Smooth muscle cell (in vitro differentiated cells): ENCODE results near the gene EIF4G3. TPM values are rescaled to one million over a fixed set of nuclear protein-coding genes. Genes with fewer than 3 reads are reported as not detected.

ENCODE experiments used
- DNase-seq: peaks from one replicate; lab custom pipeline; 2025; ENCODE audit not compliant: unreplicated experiment; lab: John Stamatoyannopoulos, UW
- H2AFZ ChIP-seq: fragments of 200-600 bp; sonication (generic); 2 replicates; pipeline ENCODE4 v1.6.0; 2016; ENCODE audit warnings: antibody characterized with exemption, low read depth, mild to moderate bottlenecking
- H3F3A ChIP-seq: fragments of 200-600 bp; sonication (generic); 2 replicates; pipeline ENCODE4 v1.6.0; 2017; ENCODE audit warnings: antibody characterized with exemption, low read depth
- H3K27ac ChIP-seq: fragments of 200-600 bp; sonication (generic); 2 replicates; pipeline ENCODE4 v1.5.1; 2016; ENCODE audit warnings: low read depth, mild to moderate bottlenecking
- H3K27me3 ChIP-seq: fragments of 200-600 bp; sonication (generic); 2 replicates; pipeline ENCODE4 v1.6.1; 2016; ENCODE audit warnings: low read depth, mild to moderate bottlenecking
- H3K36me3 ChIP-seq: fragments of 200-600 bp; sonication (generic); 2 replicates; pipeline ENCODE4 v1.5.1; 2016; ENCODE audit warnings: low read depth
- H3K4me1 ChIP-seq: fragments of 200-600 bp; sonication (generic); 2 replicates; pipeline ENCODE4 v1.5.1; 2016; ENCODE audit warnings: low read depth
- H3K4me2 ChIP-seq: fragments of 200-600 bp; sonication (generic); 2 replicates; pipeline ENCODE4 v1.6.0; 2016; ENCODE audit warnings: mild to moderate bottlenecking
- H3K4me3 ChIP-seq: fragments of 200-600 bp; sonication (generic); 2 replicates; pipeline ENCODE4 v1.5.1; 2016; ENCODE audit warnings: mild to moderate bottlenecking
- H3K79me2 ChIP-seq: fragments of 200-600 bp; sonication (generic); 2 replicates; pipeline ENCODE4 v1.6.0; 2016; ENCODE audit warnings: low read depth, mild to moderate bottlenecking
- H3K9ac ChIP-seq: fragments of 200-600 bp; sonication (generic); 2 replicates; pipeline ENCODE4 v1.6.0; 2016; ENCODE audit warnings: low read depth
- H3K9me3 ChIP-seq: fragments of 200-600 bp; sonication (generic); replicated peaks from 2 replicates; pipeline ENCODE4 v1.5.1; 2016; ENCODE audit warnings: low read depth
- H4K20me1 ChIP-seq: fragments of 200-600 bp; sonication (generic); 2 replicates; pipeline ENCODE4 v1.6.0; 2016; ENCODE audit warnings: low read depth
- CTCF ChIP-seq: fragments of 200-600 bp; sonication (generic); IDR thresholded peaks from 2 replicates; pipeline ENCODE4 v1.5.1; 2017; ENCODE audit warnings: borderline replicate concordance, mild to moderate bottlenecking, antibody characterized with exemption; ENCODE audit not compliant: insufficient read depth, poor library complexity, severe bottlenecking
- WGBS: methylation state at CpG from one replicate; pipeline ENCODE4 v1.1.7; 2016; ENCODE audit warnings: low lambda C conversion rate; 5-methylcytosine and 5-hydroxymethylcytosine counted together
- polyA plus RNA-seq: library from polyadenylated mRNA; unstranded; fragments of >200 nt; fragmentation: Nextera tagmentation; extraction: Ambion mirVana; gene quantifications from 2 replicates; pipeline ENCODE4 v1.2.1, GENCODE V29; 2016
- total RNA-seq: library from RNA; depleted of rRNA; stranded (reverse); fragments of >200 nt; gene quantifications from 2 replicates; pipeline ENCODE4 v1.2.3, GENCODE V29; 2014

EIF4G3 gene
- total and polyA plus RNA-seq, 2 experiments from 2014 or later = 31.5 to 49.5 TPM

- TF ChIP-seq CTCF = no peak
- WGBS = 13% methylated on average over 3 of the region's 3 CpGs
Observed at GRCh38 chr1:21066356-21067012, 110.2 kb downstream of the EIF4G3 start.

GRCh38 chr1:21065851-21066250, 110.8 kb downstream of the EIF4G3 start:
- TF ChIP-seq CTCF = no peak
- Histone ChIP-seq H3K36me3 (no peaks in the 10 kb centered on the region), H3K79me2 (peaks cover 23% of the 10 kb centered on the region), H3K4me2 (peak overlapping the region; percentile 72), H3F3A (peaks cover 19% of the 10 kb centered on the region), H4K20me1 (peaks cover 94% of the 10 kb centered on the region), H3K27ac (no peak overlapping the region), H3K4me3 (no peak overlapping the region), H2AFZ (no peak overlapping the region), H3K9me3 (no peaks in the 10 kb centered on the region), H3K9ac (no peak overlapping the region), H3K4me1 (peaks cover 21% of the 10 kb centered on the region), H3K27me3 (no peaks in the 10 kb centered on the region)
- 80% methylated on average over 2 of the region's 2 CpGs for WGBS
- DNase-seq = no peak

More at GRCh38 chr1:21066356-21067012, 110.2 kb downstream of the EIF4G3 start:
- no peak for DNase-seq
- Histone ChIP-seq H3K27ac (peak overlapping the region; percentile 22), H3F3A (peaks cover 19% of the 10 kb centered on the region), H4K20me1 (peaks cover 91% of the 10 kb centered on the region), H3K27me3 (no peaks in the 10 kb centered on the region), H3K4me1 (peaks cover 21% of the 10 kb centered on the region), H3K79me2 (peaks cover 26% of the 10 kb centered on the region), H3K4me3 (no peak overlapping the region), H3K4me2 (peak overlapping the region; percentile 72), H3K9ac (no peak overlapping the region), H3K9me3 (no peaks in the 10 kb centered on the region), H3K36me3 (no peaks in the 10 kb centered on the region), H2AFZ (no peak overlapping the region)

GRCh38 chr1:21064057-21064456, 112.6 kb downstream of the EIF4G3 start:
- Histone ChIP-seq H3F3A (peaks cover 10% of the 10 kb centered on the region), H4K20me1 (peaks cover 93% of the 10 kb centered on the region), H3K9me3 (no peaks in the 10 kb centered on the region), H3K4me2 (no peak overlapping the region), H3K9ac (no peak overlapping the region), H3K27me3 (no peaks in the 10 kb centered on the region), H3K36me3 (no peaks in the 10 kb centered on the region), H3K4me3 (no peak overlapping the region), H2AFZ (no peak overlapping the region), H3K4me1 (peaks cover 16% of the 10 kb centered on the region), H3K79me2 (peaks cover 22% of the 10 kb centered on the region), H3K27ac (no peak overlapping the region)
- 65% methylated on average over 3 of the region's 3 CpGs for WGBS
- no peak for DNase-seq
- TF ChIP-seq CTCF = no peak

- DNase-seq = no peak
- H3K9ac ChIP-seq = no peak overlapping the region
- no peaks in the 10 kb centered on the region for H3K36me3 ChIP-seq
- H2AFZ ChIP-seq = no peak overlapping the region
- H4K20me1 ChIP-seq = peaks cover 85% of the 10 kb centered on the region
- no peaks in the 10 kb centered on the region for H3K9me3 ChIP-seq
- peaks cover 41% of the 10 kb centered on the region for H3K79me2 ChIP-seq
- no peak overlapping the region for H3K27ac ChIP-seq
- TF ChIP-seq CTCF = no peak
- H3K4me2 ChIP-seq = no peak overlapping the region
- peaks cover 3% of the 10 kb centered on the region for H3F3A ChIP-seq
- 93% methylated on average over 5 of the region's 5 CpGs for WGBS
- H3K4me1 ChIP-seq = peaks cover 3% of the 10 kb centered on the region
- H3K4me3 ChIP-seq = no peak overlapping the region
- H3K27me3 ChIP-seq = no peaks in the 10 kb centered on the region
Observed at GRCh38 chr1:21060523-21060922, 116.2 kb downstream of the EIF4G3 start.
